ENCODE measurements around the gene ARID1A. TPM values are rescaled to one million over a fixed set of nuclear protein-coding genes. Genes with fewer than 3 reads are reported as not detected.

Gene ARID1A
- polyA plus RNA-seq, 1 donor (not counting 4 experiments of a cell fraction or from before 2014, with no cell fraction given), result 10.2 TPM

GRCh38 chr1:26811057-26811456 is 115.2 kb downstream of the ARID1A start:
- no peaks in the 10 kb centered on the region for H3K9me1 ChIP-seq (ENCODE audit: control insufficient read depth, extremely low read depth, insufficient read depth, low read length)
- no peaks in the 10 kb centered on the region for H3K36me3 ChIP-seq (ENCODE audit: control insufficient read depth in 2 of 2, extremely low read depth in 1 of 2, insufficient read depth in 2 of 2, low read length in 2 of 2)
- no peaks in the 10 kb centered on the region for H3K27me3 ChIP-seq (ENCODE audit: control insufficient read depth, extremely low read depth, insufficient read depth, low read length)

GRCh38 chr1:26811708-26812107 is 115.9 kb downstream of the ARID1A start:
- dilution Hi-C loops (cut with MboI; ENCODE audit: extremely low pct_ligation_motif_present, low sequenced_read_pairs), result no loop called here
- FAIRE-seq (no peak), DNase-seq (ENCODE audit: low read depth, low spot score) (no peak)
- Histone ChIP-seq H3K9ac (ENCODE audit: control insufficient read depth, extremely low read depth, insufficient read depth, low read length) (no peak overlapping the region), H3K9me1 (ENCODE audit: control insufficient read depth, extremely low read depth, insufficient read depth, low read length) (no peaks in the 10 kb centered on the region), H4K20me1 (ENCODE audit: control insufficient read depth, extremely low read depth, insufficient read depth, low read length) (no peaks in the 10 kb centered on the region), H3K36me3 (ENCODE audit: control insufficient read depth in 2 of 2, extremely low read depth in 1 of 2, insufficient read depth in 2 of 2, low read length in 2 of 2) (no peaks in the 10 kb centered on the region), H2AFZ (ENCODE audit: control insufficient read depth, low read length) (no peak overlapping the region), H3K9me3 (ENCODE audit: control insufficient read depth, low read depth, low read length) (no peaks in the 10 kb centered on the region), H3K4me3 (ENCODE audit: control insufficient read depth in 2 of 3, extremely low read depth in 1 of 3, insufficient read depth in 2 of 3, low read depth in 1 of 3, low read length in 3 of 3) (no peak overlapping the region), H3K4me2 (ENCODE audit: control insufficient read depth, extremely low read depth, insufficient read depth, low read depth, low read length) (no peak overlapping the region), H3K27ac (ENCODE audit: control insufficient read depth, insufficient read depth, low read length) (no peak overlapping the region), H3K4me1 (ENCODE audit: control insufficient read depth, extremely low read depth, insufficient read depth, low read length) (no peaks in the 10 kb centered on the region), H3K27me3 (ENCODE audit: control insufficient read depth, extremely low read depth, insufficient read depth, low read length) (no peaks in the 10 kb centered on the region), H3K79me2 (ENCODE audit: control insufficient read depth, insufficient read depth, low read length) (no peaks in the 10 kb centered on the region)
- TF ChIP-seq CTCF (optimal IDR thresholded peaks at IDR 0.05 in 1 of 3, IDR thresholded peaks at IDR 0.05 in 1 of 3, conservative IDR thresholded peaks at IDR 0.05 in 1 of 3; ENCODE audit: extremely low read depth in 1 of 3, insufficient read depth in 2 of 3, low read length in 3 of 3) (no peak), EZH2 (IDR thresholded peaks at IDR 0.05; ENCODE audit: low read length) (no peak)

More at GRCh38 chr1:26811057-26811456, 115.2 kb downstream of the ARID1A start:
- DNase-seq (ENCODE audit: low read depth, low spot score) (no peak), FAIRE-seq (no peak)
- Histone ChIP-seq H3K79me2 (ENCODE audit: control insufficient read depth, insufficient read depth, low read length) (no peaks in the 10 kb centered on the region), H4K20me1 (ENCODE audit: control insufficient read depth, extremely low read depth, insufficient read depth, low read length) (no peaks in the 10 kb centered on the region), H3K4me1 (ENCODE audit: control insufficient read depth, extremely low read depth, insufficient read depth, low read length) (no peaks in the 10 kb centered on the region), H3K27ac (ENCODE audit: control insufficient read depth, insufficient read depth, low read length) (no peak overlapping the region), H3K4me3 (ENCODE audit: control insufficient read depth in 2 of 3, extremely low read depth in 1 of 3, insufficient read depth in 2 of 3, low read depth in 1 of 3, low read length in 3 of 3) (no peak overlapping the region), H3K4me2 (ENCODE audit: control insufficient read depth, extremely low read depth, insufficient read depth, low read depth, low read length) (no peak overlapping the region), H3K9me3 (ENCODE audit: control insufficient read depth, low read depth, low read length) (no peaks in the 10 kb centered on the region), H2AFZ (ENCODE audit: control insufficient read depth, low read length) (no peak overlapping the region), H3K9ac (ENCODE audit: control insufficient read depth, extremely low read depth, insufficient read depth, low read length) (no peak overlapping the region)
- dilution Hi-C loops (cut with MboI; ENCODE audit: extremely low pct_ligation_motif_present, low sequenced_read_pairs), result no loop called here
- TF ChIP-seq EZH2 (IDR thresholded peaks at IDR 0.05; ENCODE audit: low read length) (no peak), CTCF (optimal IDR thresholded peaks at IDR 0.05 in 1 of 3, IDR thresholded peaks at IDR 0.05 in 1 of 3, conservative IDR thresholded peaks at IDR 0.05 in 1 of 3; ENCODE audit: extremely low read depth in 1 of 3, insufficient read depth in 2 of 3, low read length in 3 of 3) (no peak)

Data from keratinocyte (primary cell).